ENCODE data around the gene QSOX2.

Gene QSOX2

DNA sequence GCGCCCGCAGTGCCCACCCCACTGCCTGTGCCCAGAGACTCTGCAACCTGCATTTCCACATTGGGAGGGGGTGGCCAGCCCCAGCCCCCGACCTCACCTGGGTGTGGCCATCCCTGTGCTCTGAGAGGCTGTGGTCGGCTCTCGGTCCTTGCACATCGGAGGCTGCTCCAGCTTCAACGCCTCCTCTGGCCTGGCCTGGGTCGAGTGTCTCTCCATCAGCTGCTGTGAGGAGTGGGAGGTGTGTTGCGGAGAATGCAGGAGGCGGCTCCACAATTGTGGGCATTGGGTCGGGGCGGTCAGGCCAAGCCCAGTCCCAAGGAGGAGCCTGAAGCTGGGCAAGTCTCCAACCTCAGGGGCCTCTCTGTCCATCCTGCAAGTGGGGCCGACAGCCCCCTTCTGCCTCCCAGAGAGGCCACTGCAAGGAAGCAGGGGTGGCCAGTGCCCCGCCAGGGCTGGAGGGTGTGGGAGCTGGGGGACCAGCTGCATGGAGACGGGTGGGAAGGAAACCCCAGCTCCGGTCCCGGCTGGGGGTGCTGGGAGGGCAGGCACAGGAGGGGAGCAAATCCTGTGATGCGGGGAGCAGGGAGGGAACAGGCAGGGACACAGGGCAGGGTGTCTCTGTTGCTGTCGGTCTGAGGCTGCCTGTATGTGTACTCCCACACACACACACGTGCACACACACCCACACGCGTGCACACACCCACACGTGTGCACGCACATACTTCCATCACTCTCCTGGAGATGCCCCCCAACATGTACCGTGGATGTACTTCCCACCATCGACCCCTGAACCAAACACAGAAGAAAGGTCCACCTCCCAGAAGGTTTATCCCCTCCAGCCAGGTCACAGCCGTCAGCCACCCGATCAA, 29.4 kb upstream of the QSOX2 start:
- Histone ChIP-seq H3K23ac (ENCODE audit: low read depth, low read length, poor library complexity) (peak overlapping the region; percentile 80), H3K9ac (ENCODE audit: low read depth, low read length, poor library complexity) (peak overlapping the region; percentile 21), H3K4ac (ENCODE audit: low read length) (no peak overlapping the region), H2BK120ac (ENCODE audit: low read depth, low read length) (no peak overlapping the region), H4K8ac (ENCODE audit: low read depth, low read length) (no peak overlapping the region), H3K27me3 (ENCODE audit: control insufficient read depth in 3 of 3, insufficient read depth in 3 of 3, low read depth in 1 of 3, low read length in 3 of 3) (peaks cover 0 to 71% (median 0%) of the 10 kb centered on the region in 3 experiments), H3K79me1 (ENCODE audit: low read depth, low read length) (no peaks in the 10 kb centered on the region), H3K36me3 (replicated peaks in 1 of 2; ENCODE audit: control insufficient read depth in 2 of 2, insufficient read depth in 2 of 2, low read length in 2 of 2) (no peaks in the 10 kb centered on the region), H3K27ac (replicated peaks; ENCODE audit: low read length) (no peak overlapping the region), H3K4me1 (ENCODE audit: control insufficient read depth in 2 of 2, insufficient read depth in 1 of 2, low read depth in 1 of 2, low read length in 2 of 2) (peaks cover 0 to 6% of the 10 kb centered on the region in 2 donors), H2AK5ac (ENCODE audit: low read depth, low read length) (peak overlapping the region; percentile 81), H4K91ac (ENCODE audit: low read depth, low read length, poor library complexity) (no peak overlapping the region), H2BK5ac (ENCODE audit: low read length) (peak overlapping the region; percentile 39), H2BK15ac (ENCODE audit: low read length) (peak overlapping the region; percentile 94), H3K14ac (ENCODE audit: low read length) (peak overlapping the region; percentile 94), H2BK12ac (ENCODE audit: low read length) (peak overlapping the region; percentile 94), H3K4me3 (ENCODE audit: low read length in 2 of 2) (peak overlapping the region in 1 of 2 donors; percentile 51), H3K4me2 (ENCODE audit: insufficient read depth, low read length, poor library complexity, severe bottlenecking) (peak overlapping the region; percentile 2), H3K9me3 (replicated peaks in 1 of 2; ENCODE audit: control insufficient read depth in 2 of 2, insufficient read depth in 1 of 2, low read depth in 1 of 2, low read length in 2 of 2) (peaks cover 0 to 3% of the 10 kb centered on the region in 2 donors), H3K18ac (ENCODE audit: low read length) (no peak overlapping the region), H2AFZ (ENCODE audit: low read length) (no peak overlapping the region)
- WGBS, 2 donors (ENCODE audit: extremely low coverage in 2 of 2, insufficient read length in 2 of 2, insufficient replicate concordance in 1 of 2), result no CpG with 5 or more reads among the region's 28 CpGs
- DNase-seq (ENCODE audit: low spot score), result no peak

DNA sequence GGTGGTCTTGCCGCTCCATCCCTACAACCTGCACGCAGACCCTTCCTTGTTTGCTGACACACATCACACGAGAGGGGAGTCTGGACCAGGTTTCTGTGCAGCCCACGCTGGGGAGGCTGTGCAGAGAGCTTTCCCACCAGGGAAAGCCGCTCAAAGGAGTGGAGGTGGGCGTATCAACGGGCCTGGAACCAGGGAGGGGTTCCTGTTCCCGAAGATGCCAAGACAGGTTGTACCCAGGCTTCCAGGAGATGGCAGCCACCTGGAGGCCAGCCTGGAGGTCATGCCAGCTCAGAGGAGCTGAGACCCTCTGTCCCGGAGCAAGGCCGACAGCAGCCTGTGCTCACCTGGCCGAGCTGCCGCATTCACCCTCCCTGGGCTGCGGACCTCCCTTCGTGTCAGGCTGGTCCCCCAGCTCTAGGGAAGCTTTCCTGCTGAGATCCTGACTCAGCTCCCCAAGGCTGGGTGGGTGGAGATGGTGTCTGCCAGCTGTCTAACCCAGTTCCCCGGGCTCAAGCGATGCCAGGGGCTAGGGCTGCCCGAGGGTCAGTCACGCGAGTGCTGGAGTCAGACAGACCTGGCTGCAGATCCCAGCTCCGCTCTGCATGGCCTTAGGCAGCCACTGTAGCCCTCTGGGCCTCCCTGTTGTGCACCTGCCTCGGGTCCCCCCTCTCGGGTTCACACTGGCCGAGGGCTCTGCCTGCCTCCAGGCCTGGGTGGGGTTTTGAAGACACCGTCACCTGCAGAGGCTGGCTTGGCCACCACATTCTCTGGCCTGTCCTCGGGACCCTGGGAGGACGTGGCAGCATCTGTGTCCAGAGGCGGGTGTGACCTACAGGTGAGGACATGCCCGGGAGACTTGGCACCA, 28.5 kb upstream of the QSOX2 start:
- Histone ChIP-seq H2BK5ac (ENCODE audit: low read length) (peak overlapping the region; percentile 6), H3K9me3 (replicated peaks in 1 of 2; ENCODE audit: control insufficient read depth in 2 of 2, insufficient read depth in 1 of 2, low read depth in 1 of 2, low read length in 2 of 2) (peaks cover 0 to 3% of the 10 kb centered on the region in 2 donors), H3K4me2 (ENCODE audit: insufficient read depth, low read length, poor library complexity, severe bottlenecking) (no peak overlapping the region), H4K8ac (ENCODE audit: low read depth, low read length) (peak overlapping the region; percentile 17), H3K27ac (replicated peaks; ENCODE audit: low read length) (no peak overlapping the region), H4K91ac (ENCODE audit: low read depth, low read length, poor library complexity) (no peak overlapping the region), H3K4me1 (ENCODE audit: control insufficient read depth in 2 of 2, insufficient read depth in 1 of 2, low read depth in 1 of 2, low read length in 2 of 2) (peaks cover 0 to 6% of the 10 kb centered on the region in 2 donors), H2AK5ac (ENCODE audit: low read depth, low read length) (peak overlapping the region; percentile 81), H3K23ac (ENCODE audit: low read depth, low read length, poor library complexity) (peak overlapping the region; percentile 32), H3K36me3 (replicated peaks in 1 of 2; ENCODE audit: control insufficient read depth in 2 of 2, insufficient read depth in 2 of 2, low read length in 2 of 2) (no peaks in the 10 kb centered on the region), H2BK120ac (ENCODE audit: low read depth, low read length) (no peak overlapping the region), H3K9ac (ENCODE audit: low read depth, low read length, poor library complexity) (no peak overlapping the region), H3K27me3 (ENCODE audit: control insufficient read depth in 3 of 3, insufficient read depth in 3 of 3, low read depth in 1 of 3, low read length in 3 of 3) (peaks cover 0 to 69% (median 0%) of the 10 kb centered on the region in 3 experiments), H3K79me1 (ENCODE audit: low read depth, low read length) (no peaks in the 10 kb centered on the region), H2BK15ac (ENCODE audit: low read length) (no peak overlapping the region), H3K18ac (ENCODE audit: low read length) (peak overlapping the region; percentile 17), H3K14ac (ENCODE audit: low read length) (no peak overlapping the region), H2BK12ac (ENCODE audit: low read length) (no peak overlapping the region), H3K4ac (ENCODE audit: low read length) (no peak overlapping the region), H2AFZ (ENCODE audit: low read length) (no peak overlapping the region), H3K4me3 (ENCODE audit: low read length in 2 of 2) (no peak overlapping the region)
- no CpG with 5 or more reads among the region's 28 CpGs for WGBS, 2 donors (ENCODE audit: extremely low coverage in 2 of 2, insufficient read length in 2 of 2, insufficient replicate concordance in 1 of 2)
- no peak for DNase-seq (ENCODE audit: low spot score)

DNA sequence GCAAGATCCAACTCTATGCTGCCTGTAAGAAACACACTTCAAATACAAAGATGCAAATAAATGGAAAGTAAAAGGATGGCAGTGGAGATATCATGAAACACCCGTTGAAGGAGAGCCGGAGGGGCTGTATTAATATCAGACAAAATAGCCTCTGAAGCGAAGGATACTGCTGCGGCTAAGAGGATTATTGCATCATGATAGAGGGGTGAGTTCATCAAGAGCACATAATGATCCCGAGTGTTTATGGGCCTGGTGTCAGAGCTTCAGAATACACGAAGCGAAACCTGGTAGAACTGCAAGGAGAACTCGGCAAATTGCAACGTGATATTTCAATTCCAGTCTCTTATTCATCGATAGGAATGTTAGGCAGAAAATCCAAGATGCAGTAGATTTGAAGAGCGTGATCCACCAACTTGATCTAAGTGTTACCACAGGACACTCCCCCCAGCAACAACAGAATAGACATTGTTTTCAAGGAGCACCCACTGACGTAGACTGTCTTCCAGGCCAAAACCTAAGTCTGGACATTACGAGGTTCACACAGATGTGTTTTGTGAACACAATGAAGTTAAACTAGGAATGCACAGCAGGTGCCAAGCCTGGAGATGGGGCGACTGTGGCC, 27.7 kb upstream of the QSOX2 start:
- H3K4ac ChIP-seq (ENCODE audit: low read length), result no peak overlapping the region
- H3K9ac ChIP-seq (ENCODE audit: low read depth, low read length, poor library complexity), result no peak overlapping the region
- H3K27me3 ChIP-seq (ENCODE audit: control insufficient read depth in 3 of 3, insufficient read depth in 3 of 3, low read depth in 1 of 3, low read length in 3 of 3), result peaks cover 0 to 67% (median 0%) of the 10 kb centered on the region in 3 experiments
- H3K14ac ChIP-seq (ENCODE audit: low read length), result no peak overlapping the region
- no peak overlapping the region for H3K4me2 ChIP-seq (ENCODE audit: insufficient read depth, low read length, poor library complexity, severe bottlenecking)
- H3K36me3 ChIP-seq (replicated peaks in 1 of 2; ENCODE audit: control insufficient read depth in 2 of 2, insufficient read depth in 2 of 2, low read length in 2 of 2), result no peaks in the 10 kb centered on the region
- no peak overlapping the region for H2BK120ac ChIP-seq (ENCODE audit: low read depth, low read length)
- H2BK12ac ChIP-seq (ENCODE audit: low read length), result no peak overlapping the region
- no peak for DNase-seq (ENCODE audit: low spot score)
- no peak overlapping the region for H4K8ac ChIP-seq (ENCODE audit: low read depth, low read length)
- no peak overlapping the region for H3K23ac ChIP-seq (ENCODE audit: low read depth, low read length, poor library complexity)
- H3K4me1 ChIP-seq (ENCODE audit: control insufficient read depth in 2 of 2, insufficient read depth in 1 of 2, low read depth in 1 of 2, low read length in 2 of 2), result peaks cover 4 to 9% of the 10 kb centered on the region in 2 donors
- WGBS, 2 donors (ENCODE audit: extremely low coverage in 2 of 2, insufficient read length in 2 of 2, insufficient replicate concordance in 1 of 2), result no CpG with 5 or more reads among the region's 14 CpGs
- H2BK5ac ChIP-seq (ENCODE audit: low read length), result no peak overlapping the region
- H2AK5ac ChIP-seq (ENCODE audit: low read depth, low read length), result no peak overlapping the region
- no peak overlapping the region for H4K91ac ChIP-seq (ENCODE audit: low read depth, low read length, poor library complexity)
- no peak overlapping the region for H3K4me3 ChIP-seq (ENCODE audit: low read length in 2 of 2)
- H3K79me1 ChIP-seq (ENCODE audit: low read depth, low read length), result no peaks in the 10 kb centered on the region
- H3K18ac ChIP-seq (ENCODE audit: low read length), result no peak overlapping the region
- peaks cover 0 to 1% of the 10 kb centered on the region in 2 donors for H3K9me3 ChIP-seq (replicated peaks in 1 of 2; ENCODE audit: control insufficient read depth in 2 of 2, insufficient read depth in 1 of 2, low read depth in 1 of 2, low read length in 2 of 2)
- no peak overlapping the region for H2BK15ac ChIP-seq (ENCODE audit: low read length)
- no peak overlapping the region for H2AFZ ChIP-seq (ENCODE audit: low read length)
- H3K27ac ChIP-seq (replicated peaks; ENCODE audit: low read length), result no peak overlapping the region

Data from neuronal stem cell (in vitro differentiated cells).